ENCODE results near the gene SLC40A1.

SLC40A1 gene

DNA sequence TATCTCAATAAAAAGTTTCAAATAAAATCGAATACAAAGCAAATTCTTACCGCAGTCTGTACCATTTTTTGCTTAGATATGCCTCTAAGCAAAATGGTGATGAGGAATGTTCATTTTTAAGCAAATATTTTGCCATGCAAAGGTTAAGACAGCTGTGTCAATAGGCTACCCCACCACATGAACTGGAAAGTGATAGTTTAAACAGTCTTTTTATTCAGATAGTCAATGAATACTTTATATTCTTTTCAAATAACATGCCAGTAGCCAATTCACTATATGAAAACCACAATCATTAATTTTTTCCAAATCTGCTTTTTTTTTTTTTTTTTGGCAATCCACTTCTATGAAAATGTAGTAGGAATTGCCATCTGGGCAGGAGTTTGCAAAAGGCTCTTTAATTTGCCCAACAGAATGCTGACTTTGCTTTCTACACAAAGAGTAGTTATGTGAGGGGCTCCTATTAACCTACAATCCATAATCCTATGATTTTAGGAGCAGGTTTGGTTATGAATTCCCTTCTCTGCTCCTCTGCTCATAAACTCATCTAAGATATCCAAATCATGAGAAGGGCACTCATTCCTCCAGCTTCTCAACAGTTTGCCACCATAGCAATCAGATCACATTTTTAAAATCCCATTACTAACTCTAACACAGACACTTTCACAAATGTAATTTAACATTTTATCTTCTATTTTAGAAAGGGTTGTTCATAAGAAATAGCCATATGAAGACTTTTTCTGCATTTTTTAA is 69.2 kb downstream of the SLC40A1 start:
- peak in 1 of 2 experiments; percentile 13 for DNase-seq
